ENCODE measurements around the gene EMID1. TPM values are rescaled to one million over a fixed set of nuclear protein-coding genes. Genes with fewer than 3 reads are reported as not detected.

The EMID1 gene
- total RNA-seq, 1 donor from 2014 or later: 0.64 TPM

DNA sequence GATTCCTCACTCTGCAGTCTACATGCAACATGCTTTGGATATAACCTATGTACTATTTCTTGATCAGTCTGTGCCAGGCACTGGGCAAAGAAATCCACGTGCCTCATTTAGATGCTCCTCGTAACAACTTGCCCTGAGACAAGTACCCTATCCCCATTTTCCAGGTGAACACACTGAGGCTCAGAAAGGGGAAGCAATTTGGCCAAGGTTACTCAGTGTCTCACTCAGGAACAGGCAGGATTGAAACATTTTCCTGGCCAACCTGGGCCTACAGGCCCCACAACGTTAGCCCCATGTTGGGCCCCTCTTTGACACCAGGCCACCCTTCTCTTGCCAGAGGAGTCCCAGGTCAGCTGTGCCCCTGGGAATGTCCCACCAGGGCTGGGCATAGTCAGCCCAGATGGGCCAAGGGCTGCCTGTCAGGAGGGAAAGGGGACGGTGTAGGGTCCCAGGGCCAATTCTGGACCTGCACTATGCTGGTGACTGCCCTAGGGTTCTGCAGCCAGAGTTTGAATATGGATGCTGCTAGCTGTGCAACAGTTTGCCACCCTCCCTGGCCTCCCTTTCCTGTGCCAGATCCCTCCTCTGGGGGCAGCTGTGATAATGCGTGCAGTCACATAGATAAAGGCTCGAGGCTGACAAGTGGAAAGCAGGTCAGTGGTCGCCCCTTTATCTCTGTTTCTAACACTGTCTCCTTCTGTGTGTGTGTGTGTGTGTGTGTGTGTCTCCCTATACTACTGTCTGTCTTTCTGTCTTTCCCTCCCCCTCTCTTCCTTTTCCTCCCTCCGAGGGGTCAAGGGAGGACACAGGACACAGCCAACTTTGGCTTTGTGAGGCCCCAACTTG is 10.4 kb upstream of the EMID1 start:
- no peaks in the 10 kb centered on the region for H3K27me3 ChIP-seq
- H3K9me3 ChIP-seq: no peaks in the 10 kb centered on the region
- no peak overlapping the region for H3K4me3 ChIP-seq
- H3K36me3 ChIP-seq: no peaks in the 10 kb centered on the region
- no peak for DNase-seq (ENCODE audit: low spot score in 2 of 2)
- TF ChIP-seq, protein P1, sequence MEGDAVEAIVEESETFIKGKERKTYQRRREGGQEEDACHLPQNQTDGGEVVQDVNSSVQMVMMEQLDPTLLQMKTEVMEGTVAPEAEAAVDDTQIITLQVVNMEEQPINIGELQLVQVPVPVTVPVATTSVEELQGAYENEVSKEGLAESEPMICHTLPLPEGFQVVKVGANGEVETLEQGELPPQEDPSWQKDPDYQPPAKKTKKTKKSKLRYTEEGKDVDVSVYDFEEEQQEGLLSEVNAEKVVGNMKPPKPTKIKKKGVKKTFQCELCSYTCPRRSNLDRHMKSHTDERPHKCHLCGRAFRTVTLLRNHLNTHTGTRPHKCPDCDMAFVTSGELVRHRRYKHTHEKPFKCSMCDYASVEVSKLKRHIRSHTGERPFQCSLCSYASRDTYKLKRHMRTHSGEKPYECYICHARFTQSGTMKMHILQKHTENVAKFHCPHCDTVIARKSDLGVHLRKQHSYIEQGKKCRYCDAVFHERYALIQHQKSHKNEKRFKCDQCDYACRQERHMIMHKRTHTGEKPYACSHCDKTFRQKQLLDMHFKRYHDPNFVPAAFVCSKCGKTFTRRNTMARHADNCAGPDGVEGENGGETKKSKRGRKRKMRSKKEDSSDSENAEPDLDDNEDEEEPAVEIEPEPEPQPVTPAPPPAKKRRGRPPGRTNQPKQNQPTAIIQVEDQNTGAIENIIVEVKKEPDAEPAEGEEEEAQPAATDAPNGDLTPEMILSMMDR (IDR thresholded peaks at IDR 0.05): no peak
- H3K27ac ChIP-seq: no peak overlapping the region
- no peaks in the 10 kb centered on the region for H3K4me1 ChIP-seq
- intact Hi-C loops (cut with DNase I): no loop called here

DNA sequence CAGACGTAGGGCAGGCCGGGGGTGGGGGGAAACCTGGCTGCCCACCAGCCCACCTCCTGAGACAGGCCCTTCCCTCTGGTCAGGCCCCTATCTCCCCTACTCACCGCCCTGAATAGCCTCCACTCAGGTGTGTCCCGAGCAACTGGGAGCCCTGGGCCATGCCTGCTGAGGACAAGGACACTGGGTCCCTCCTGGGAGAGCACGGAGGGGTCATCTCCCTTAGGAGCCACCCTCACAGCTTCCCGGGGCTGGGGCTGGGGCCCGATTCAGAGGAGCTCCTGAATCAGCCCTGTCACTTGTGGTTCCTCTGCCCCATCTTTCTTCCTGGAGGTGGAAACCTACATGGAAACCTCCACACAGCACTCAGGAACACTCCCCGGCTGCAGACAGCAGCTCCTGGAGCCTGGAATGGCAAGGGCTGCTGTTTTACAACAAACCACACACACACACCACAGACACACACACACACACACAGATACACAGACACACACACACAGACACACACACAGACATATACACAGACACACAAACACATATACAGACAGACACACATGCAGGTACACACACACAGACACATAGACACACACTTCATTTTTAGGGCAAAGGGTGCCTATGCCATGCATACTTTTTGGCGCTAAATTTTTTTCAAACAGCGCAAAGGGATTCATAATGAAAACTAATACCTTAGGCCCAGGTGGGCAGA is 9.6 kb upstream of the EMID1 start:
- DNase-seq (ENCODE audit: low spot score in 2 of 2): no peak
- H3K27me3 ChIP-seq: no peaks in the 10 kb centered on the region
- H3K4me3 ChIP-seq: no peak overlapping the region
- intact Hi-C loops (cut with DNase I): no loop called here
- H3K27ac ChIP-seq: no peak overlapping the region
- no peaks in the 10 kb centered on the region for H3K9me3 ChIP-seq
- TF ChIP-seq, protein P1 (IDR thresholded peaks at IDR 0.05): no peak
- H3K36me3 ChIP-seq: no peaks in the 10 kb centered on the region
- no peaks in the 10 kb centered on the region for H3K4me1 ChIP-seq

DNA sequence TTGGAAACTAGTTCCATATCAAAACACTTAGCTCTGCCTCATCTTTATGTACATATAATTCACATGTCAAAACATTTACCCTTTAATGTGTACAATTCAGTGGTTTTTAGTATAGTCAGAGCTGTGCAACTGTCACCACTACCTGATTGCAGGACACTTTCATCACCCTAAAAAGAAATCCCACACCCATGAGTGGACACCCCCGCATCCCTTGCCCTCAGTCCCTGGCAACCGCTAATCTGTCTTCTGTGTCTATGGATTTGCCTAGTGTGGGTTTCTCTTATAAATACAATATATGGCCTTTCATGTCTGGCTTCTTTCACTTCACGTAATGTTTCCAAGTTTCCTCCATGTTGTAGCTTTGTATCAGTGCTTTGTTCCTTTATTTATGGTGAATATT is 8.6 kb upstream of the EMID1 start:
- Histone ChIP-seq H3K36me3 (no peaks in the 10 kb centered on the region), H3K9me3 (no peaks in the 10 kb centered on the region), H3K4me1 (no peaks in the 10 kb centered on the region), H3K27ac (no peak overlapping the region), H3K4me3 (no peak overlapping the region), H3K27me3 (no peaks in the 10 kb centered on the region)
- intact Hi-C loops (cut with DNase I): no loop called here
- TF ChIP-seq, protein P1 (IDR thresholded peaks at IDR 0.05): no peak
- no peak for DNase-seq (ENCODE audit: low spot score in 2 of 2)

DNA sequence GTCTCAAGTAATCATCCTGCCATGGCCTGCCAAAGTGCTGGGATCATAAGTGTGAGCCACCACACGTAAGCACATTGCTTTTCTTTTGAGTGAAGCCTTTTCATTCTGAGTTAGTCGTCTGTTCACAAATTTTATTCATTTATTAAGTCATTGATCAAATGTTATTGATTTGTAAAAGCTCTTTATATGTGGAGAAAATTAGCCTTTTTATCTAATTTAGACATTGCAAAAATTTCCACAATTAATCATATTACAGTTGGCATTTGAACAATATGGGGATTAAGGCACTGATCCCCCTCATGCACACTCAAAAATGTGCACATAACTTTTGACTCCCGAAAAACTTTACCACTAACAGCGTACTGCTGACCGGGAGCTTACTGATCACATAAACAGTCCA is 7.5 kb upstream of the EMID1 start:
- Histone ChIP-seq H3K36me3 (no peaks in the 10 kb centered on the region), H3K4me3 (no peak overlapping the region), H3K4me1 (no peaks in the 10 kb centered on the region), H3K27me3 (no peaks in the 10 kb centered on the region), H3K27ac (no peak overlapping the region), H3K9me3 (no peaks in the 10 kb centered on the region)
- TF ChIP-seq, protein P1 (IDR thresholded peaks at IDR 0.05): no peak
- DNase-seq (ENCODE audit: low spot score in 2 of 2): no peak
- intact Hi-C loops (cut with DNase I): no loop called here

DNA sequence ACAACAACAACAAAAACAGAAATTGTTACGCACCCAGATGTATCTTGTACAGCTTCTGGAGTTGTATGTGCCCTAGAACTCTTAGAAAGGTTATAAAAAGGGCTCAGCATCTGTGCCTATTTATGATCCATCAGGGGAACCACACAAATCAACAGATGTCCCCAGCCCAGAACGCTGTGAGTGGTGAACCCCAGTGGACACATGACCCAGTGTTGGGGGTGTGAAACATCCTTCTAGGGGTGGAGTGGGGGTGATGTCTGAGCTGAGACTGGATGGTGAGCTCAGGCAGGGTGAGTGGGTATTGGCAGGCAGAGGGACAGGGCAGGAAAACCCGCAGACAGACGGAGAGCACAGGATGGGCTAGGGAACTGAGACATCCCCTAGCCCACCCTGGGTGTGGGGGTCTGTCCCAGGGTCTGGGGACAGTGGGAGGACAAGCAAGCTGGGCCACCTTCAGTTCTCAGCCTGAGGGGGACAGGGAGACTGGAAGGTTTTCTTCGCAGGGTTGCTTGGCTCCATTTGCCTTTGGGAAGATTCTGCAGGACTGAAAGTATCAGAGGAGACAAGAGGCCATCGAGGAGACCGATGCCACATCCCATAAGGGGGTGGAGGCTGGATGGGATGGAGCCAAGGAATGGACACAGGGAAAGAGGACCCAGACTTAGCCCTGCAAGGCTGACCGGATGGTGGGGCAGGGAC is 5.8 kb upstream of the EMID1 start:
- no peaks in the 10 kb centered on the region for H3K27me3 ChIP-seq
- H3K36me3 ChIP-seq: no peaks in the 10 kb centered on the region
- H3K9me3 ChIP-seq: no peaks in the 10 kb centered on the region
- DNase-seq (ENCODE audit: low spot score in 2 of 2): no peak
- H3K4me3 ChIP-seq: no peak overlapping the region
- intact Hi-C loops (cut with DNase I): no loop called here
- TF ChIP-seq, protein P1 (IDR thresholded peaks at IDR 0.05): no peak
- no peak overlapping the region for H3K27ac ChIP-seq
- no peaks in the 10 kb centered on the region for H3K4me1 ChIP-seq
